ENCODE results near the gene CHD5. TPM values are rescaled to one million over a fixed set of nuclear protein-coding genes. Genes with fewer than 3 reads are reported as not detected.

The CHD5 gene
- polyA plus RNA-seq, 1 donor from 2014 or later, result not detected

DNA sequence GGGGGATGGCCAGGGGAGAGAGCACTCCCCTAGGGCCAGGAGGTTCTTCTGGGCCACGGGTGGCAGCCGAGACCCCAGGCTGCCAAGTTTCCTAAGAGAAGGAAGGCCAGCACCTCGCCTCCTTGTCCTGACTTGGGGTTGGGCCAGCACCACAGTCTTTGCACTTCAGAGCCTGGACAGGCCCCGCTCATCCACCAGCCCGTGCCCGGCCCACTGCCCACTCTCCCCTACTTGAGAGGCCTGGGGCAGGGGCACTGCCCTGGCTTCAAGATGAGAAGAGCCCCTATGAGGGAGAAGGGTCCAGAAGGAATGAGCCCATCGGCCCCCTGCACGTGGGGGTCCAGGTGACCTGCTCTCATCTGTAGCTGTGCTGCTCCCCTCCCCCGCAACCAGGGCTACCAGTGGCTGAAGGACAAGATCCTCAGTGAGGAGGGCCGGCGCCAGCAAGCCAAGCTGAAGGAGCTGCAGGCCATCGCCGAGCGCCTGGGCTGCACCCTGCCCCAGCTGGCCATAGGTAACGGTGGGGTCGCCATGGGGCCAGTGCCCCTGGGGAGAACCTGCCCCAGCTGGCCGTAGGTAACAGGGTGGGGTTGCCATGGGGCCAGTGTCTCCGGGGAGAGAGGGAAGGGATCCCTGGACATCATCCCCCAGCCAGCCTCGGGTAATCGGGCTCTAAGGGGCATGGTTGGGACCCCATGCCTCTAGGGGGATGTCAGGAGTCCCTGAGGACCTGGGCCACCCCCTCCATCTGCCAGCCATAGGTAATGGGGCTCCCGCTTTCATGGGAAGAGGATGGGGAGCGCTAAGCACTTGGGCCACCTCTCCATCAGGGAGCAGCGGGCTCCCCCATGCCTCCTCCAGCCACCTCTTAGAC is 83.6 kb downstream of the CHD5 start:
- H3K4me1 Mint-ChIP-seq, result peaks cover 0 to 4% (median 0%) of the 10 kb centered on the region in 3 donors
- no peak overlapping the region for H3K27ac Mint-ChIP-seq
- no peaks in the 10 kb centered on the region for H3K27me3 Mint-ChIP-seq
- no peaks in the 10 kb centered on the region for H3K9me3 Mint-ChIP-seq
- peaks cover 3% of the 10 kb centered on the region for H3K36me3 Mint-ChIP-seq
- no peak overlapping the region for H3K4me3 Mint-ChIP-seq

DNA sequence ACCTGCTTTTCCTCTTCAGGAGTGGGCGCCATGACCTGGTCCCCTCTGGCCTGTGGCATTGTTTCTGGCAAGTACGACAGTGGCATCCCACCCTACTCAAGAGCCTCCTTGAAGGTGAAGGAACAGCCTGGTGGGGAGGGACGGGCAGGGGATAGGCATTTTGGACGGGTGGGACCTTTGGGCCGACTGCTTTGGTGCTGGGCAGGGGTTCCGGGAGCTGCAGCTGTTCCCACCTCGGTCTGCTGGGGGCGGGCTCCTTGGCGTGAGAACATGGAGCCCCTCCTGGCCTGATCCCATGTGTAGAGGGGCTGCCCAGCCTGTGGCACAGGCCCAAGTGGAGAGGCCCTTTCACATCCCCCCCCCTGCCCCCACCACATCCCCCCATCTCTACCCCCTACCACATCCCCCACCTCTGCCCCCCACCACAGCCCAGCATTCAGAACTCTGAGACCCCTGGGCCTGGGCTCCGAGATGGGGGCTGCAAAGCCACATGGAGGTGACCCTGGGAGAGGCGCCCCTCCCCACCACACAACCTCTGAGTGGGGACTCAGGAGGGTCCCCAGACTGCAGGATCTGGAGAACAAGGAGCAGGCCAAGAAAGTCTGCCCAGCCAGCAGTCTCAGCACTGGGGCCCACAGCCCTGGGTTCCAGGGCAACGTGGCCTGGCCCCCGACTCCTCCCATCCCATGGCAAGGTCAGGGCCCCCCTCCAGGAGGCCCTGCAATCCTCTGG is 84.4 kb downstream of the CHD5 start:
- H3K9me3 Mint-ChIP-seq, result no peaks in the 10 kb centered on the region
- peaks cover 0 to 4% (median 0%) of the 10 kb centered on the region in 3 donors for H3K4me1 Mint-ChIP-seq
- H3K4me3 Mint-ChIP-seq, result no peak overlapping the region
- no peaks in the 10 kb centered on the region for H3K27me3 Mint-ChIP-seq
- no peak overlapping the region for H3K27ac Mint-ChIP-seq
- H3K36me3 Mint-ChIP-seq, result peaks cover 3% of the 10 kb centered on the region

DNA sequence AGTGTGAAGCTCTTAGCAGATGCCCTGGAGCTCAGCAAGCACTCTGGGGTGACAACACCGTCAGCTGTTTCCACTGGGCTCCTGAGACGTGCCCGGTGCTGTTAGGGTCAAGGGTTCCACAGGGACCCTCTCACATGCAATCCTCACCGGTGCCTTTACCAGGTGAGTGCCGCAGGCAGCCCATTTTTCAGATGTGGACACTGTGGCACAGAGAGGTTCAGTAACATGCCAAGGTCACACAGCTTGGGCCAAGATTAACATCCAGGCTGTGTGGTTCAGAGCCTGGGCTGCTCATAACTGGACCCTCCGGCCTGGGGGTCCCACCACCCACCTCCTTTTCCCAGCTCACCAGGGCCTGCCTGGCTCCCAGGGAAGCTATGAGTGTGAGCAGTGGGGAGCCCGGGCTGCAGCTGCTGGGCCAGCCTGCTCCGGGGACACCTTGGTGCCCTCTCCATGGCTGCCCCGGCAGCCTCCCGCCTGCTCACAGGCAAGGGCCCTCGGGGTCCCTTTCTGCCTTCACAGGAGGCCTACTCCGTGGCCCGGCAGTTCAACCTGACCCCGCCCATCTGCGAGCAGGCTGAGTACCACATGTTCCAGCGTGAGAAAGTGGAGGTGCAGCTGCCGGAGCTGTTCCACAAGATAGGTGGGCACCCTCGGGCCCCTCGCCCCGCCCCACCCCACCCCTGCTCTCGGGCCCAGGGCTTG is 85.2 kb downstream of the CHD5 start:
- Mint-ChIP-seq H3K36me3 (peaks cover 3% of the 10 kb centered on the region), H3K4me1 (peaks cover 0 to 4% (median 0%) of the 10 kb centered on the region in 3 donors), H3K27me3 (no peaks in the 10 kb centered on the region), H3K27ac (no peak overlapping the region), H3K9me3 (no peaks in the 10 kb centered on the region), H3K4me3 (no peak overlapping the region)

DNA sequence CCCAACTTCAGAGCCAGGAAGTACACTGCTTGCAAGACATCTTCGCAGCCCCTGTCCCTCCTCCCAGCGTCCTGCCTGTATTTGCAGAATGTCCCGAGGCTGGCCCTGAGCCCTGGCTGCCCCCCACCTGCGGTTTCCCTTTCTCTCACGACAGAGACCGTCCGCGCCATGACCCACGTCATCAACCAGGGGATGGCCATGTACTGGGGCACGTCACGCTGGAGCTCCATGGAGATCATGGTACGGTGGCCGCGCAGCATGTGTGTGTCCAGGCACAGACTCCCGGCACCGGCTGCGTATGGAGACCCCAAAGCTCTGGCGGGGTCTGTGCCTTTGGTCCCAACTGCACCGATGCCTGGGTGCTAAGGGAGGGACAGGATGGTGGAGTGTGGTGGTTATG is 85.9 kb downstream of the CHD5 start:
- H3K4me3 Mint-ChIP-seq, result no peak overlapping the region
- peaks cover 0 to 4% (median 0%) of the 10 kb centered on the region in 3 donors for H3K4me1 Mint-ChIP-seq
- no peaks in the 10 kb centered on the region for H3K27me3 Mint-ChIP-seq
- peak overlapping the region in 1 of 3 donors; percentile 33 for H3K27ac Mint-ChIP-seq
- no peaks in the 10 kb centered on the region for H3K9me3 Mint-ChIP-seq
- H3K36me3 Mint-ChIP-seq, result peaks cover 5% of the 10 kb centered on the region

GRCh38 chr1:6093611-6094010 is 86.5 kb downstream of the CHD5 start:
- Mint-ChIP-seq H3K27me3 (no peaks in the 10 kb centered on the region), H3K9me3 (no peaks in the 10 kb centered on the region), H3K4me1 (peaks cover 0 to 4% (median 0%) of the 10 kb centered on the region in 3 donors), H3K27ac (peak overlapping the region in 1 of 3 donors; percentile 33), H3K4me3 (no peak overlapping the region), H3K36me3 (peaks cover 5% of the 10 kb centered on the region)

DNA sequence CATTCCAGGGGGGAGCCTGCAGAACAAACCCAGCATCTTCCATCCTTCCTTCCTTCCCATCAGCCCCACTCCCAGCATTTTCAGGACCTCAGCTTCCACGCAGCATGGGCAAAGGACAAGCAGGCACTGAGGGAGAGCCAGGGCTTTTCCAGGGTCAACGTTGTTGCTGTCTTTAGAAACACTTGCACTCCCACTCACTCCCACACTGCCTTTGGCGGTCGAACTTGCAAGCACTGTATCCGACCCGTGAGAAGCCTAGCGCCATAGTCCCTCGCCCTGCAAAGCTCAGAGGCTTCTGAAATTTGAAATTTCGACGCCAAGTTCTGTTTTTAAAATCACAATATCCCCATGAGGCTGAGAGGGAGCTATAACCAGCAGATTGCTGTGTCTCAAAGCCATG is 87.0 kb downstream of the CHD5 start:
- no peaks in the 10 kb centered on the region for H3K9me3 Mint-ChIP-seq
- H3K4me1 Mint-ChIP-seq, result peaks cover 0 to 4% (median 0%) of the 10 kb centered on the region in 3 donors
- H3K36me3 Mint-ChIP-seq, result peaks cover 2% of the 10 kb centered on the region
- H3K27me3 Mint-ChIP-seq, result no peaks in the 10 kb centered on the region
- no peak overlapping the region for H3K27ac Mint-ChIP-seq
- no peak overlapping the region for H3K4me3 Mint-ChIP-seq

- no peaks in the 10 kb centered on the region for H3K27me3 Mint-ChIP-seq
- no peak overlapping the region for H3K4me3 Mint-ChIP-seq
- H3K9me3 Mint-ChIP-seq, result no peaks in the 10 kb centered on the region
- H3K36me3 Mint-ChIP-seq, result peaks cover 2% of the 10 kb centered on the region
- no peak overlapping the region for H3K27ac Mint-ChIP-seq
- peaks cover 0 to 4% (median 0%) of the 10 kb centered on the region in 3 donors for H3K4me1 Mint-ChIP-seq
Observed at GRCh38 chr1:6092211-6092610, 87.9 kb downstream of the CHD5 start.

GRCh38 chr1:6091823-6092109 is 88.4 kb downstream of the CHD5 start:
- Mint-ChIP-seq H3K9me3 (no peaks in the 10 kb centered on the region), H3K4me3 (no peak overlapping the region), H3K27me3 (no peaks in the 10 kb centered on the region), H3K4me1 (peaks cover 0 to 4% (median 0%) of the 10 kb centered on the region in 3 donors), H3K27ac (no peak overlapping the region), H3K36me3 (peaks cover 4% of the 10 kb centered on the region)

DNA sequence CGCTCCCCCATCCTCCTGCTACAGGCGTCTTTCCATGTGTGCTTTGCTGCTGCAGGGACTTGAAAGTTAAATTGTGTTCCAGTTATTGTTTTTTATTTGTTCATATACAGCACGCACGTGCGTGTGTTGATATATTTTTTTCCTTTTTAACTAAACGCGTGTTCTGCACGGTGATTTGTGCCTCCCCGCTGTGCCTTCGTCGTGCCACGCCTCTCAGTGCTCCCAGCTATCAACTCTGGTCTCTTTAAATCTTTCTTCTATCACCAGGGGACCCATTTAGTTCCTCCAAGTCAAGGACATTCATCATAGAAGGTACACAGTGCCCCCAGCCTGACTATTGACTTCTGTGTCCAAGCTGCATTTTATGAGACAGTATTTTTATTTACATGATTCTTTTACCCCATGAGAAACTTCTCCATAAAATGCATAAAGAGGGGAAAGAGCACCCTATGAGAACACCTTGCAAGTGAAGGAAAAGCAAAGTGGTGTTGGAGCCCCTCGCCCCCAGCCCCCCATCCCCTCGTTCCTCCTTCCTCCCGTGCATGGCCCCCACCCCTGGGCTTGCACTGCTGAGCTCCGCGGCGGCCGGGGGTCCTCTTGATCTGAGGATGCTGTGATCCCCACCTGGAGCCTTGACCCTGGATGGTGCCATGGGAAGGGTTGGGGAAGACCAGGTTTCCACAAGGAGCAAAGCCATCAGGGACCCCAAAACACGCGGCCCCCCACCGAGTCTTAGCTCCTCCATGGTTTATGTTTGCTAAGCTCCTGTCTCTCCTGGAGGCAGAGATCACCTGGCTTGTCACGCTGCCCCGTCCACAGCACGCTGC is 88.9 kb downstream of the CHD5 start:
- Mint-ChIP-seq H3K27ac (peak overlapping the region in 1 of 3 donors; percentile 48), H3K36me3 (peaks cover 4% of the 10 kb centered on the region), H3K4me3 (no peak overlapping the region), H3K9me3 (no peaks in the 10 kb centered on the region), H3K27me3 (no peaks in the 10 kb centered on the region), H3K4me1 (peaks cover 0 to 4% (median 0%) of the 10 kb centered on the region in 3 donors)

DNA sequence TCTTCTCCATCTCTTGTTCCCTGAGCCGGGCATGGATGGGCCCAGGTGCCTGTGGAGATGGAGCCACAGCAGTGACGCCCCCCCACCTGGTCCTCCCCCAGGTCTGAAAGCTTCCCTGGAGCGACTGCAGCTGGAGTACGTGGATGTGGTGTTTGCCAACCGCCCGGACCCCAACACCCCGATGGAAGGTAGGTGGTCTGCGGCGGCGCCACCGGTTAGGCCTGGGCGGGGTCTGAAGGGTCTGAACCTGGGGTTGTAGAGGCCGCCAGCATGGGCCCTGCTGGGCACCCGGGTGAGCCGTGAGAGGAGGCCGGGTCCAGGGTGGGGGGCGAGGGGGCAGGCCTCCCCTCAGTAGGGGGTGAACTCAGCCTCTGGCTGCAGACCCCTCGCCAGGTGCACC is 89.8 kb downstream of the CHD5 start:
- no peak overlapping the region for H3K27ac Mint-ChIP-seq
- H3K4me3 Mint-ChIP-seq, result no peak overlapping the region
- peaks cover 0 to 4% (median 0%) of the 10 kb centered on the region in 3 donors for H3K4me1 Mint-ChIP-seq
- no peaks in the 10 kb centered on the region for H3K9me3 Mint-ChIP-seq
- peaks cover 4% of the 10 kb centered on the region for H3K36me3 Mint-ChIP-seq
- no peaks in the 10 kb centered on the region for H3K27me3 Mint-ChIP-seq

- H3K4me1 Mint-ChIP-seq, result peaks cover 0 to 4% (median 0%) of the 10 kb centered on the region in 3 donors
- no peaks in the 10 kb centered on the region for H3K9me3 Mint-ChIP-seq
- H3K4me3 Mint-ChIP-seq, result no peak overlapping the region
- H3K27me3 Mint-ChIP-seq, result no peaks in the 10 kb centered on the region
- peak overlapping the region in 1 of 3 donors; percentile 57 for H3K27ac Mint-ChIP-seq
- H3K36me3 Mint-ChIP-seq, result peaks cover 4% of the 10 kb centered on the region
Observed at GRCh38 chr1:6088956-6089355, 91.2 kb downstream of the CHD5 start.

- Mint-ChIP-seq H3K27me3 (no peaks in the 10 kb centered on the region), H3K4me3 (no peak overlapping the region), H3K4me1 (peaks cover 0 to under 1% (median 0%) of the 10 kb centered on the region in 3 donors), H3K27ac (no peak overlapping the region), H3K9me3 (no peaks in the 10 kb centered on the region), H3K36me3 (peaks cover 4% of the 10 kb centered on the region)
Observed at GRCh38 chr1:6087958-6088357, 92.2 kb downstream of the CHD5 start.

GRCh38 chr1:6087377-6087772 is 92.7 kb downstream of the CHD5 start:
- H3K4me3 Mint-ChIP-seq, result no peak overlapping the region
- H3K36me3 Mint-ChIP-seq, result peaks cover 4% of the 10 kb centered on the region
- no peaks in the 10 kb centered on the region for H3K27me3 Mint-ChIP-seq
- H3K9me3 Mint-ChIP-seq, result no peaks in the 10 kb centered on the region
- no peaks in the 10 kb centered on the region for H3K4me1 Mint-ChIP-seq
- H3K27ac Mint-ChIP-seq, result no peak overlapping the region

- no peaks in the 10 kb centered on the region for H3K27me3 Mint-ChIP-seq
- H3K9me3 Mint-ChIP-seq, result no peaks in the 10 kb centered on the region
- H3K4me3 Mint-ChIP-seq, result no peak overlapping the region
- no peak overlapping the region for H3K27ac Mint-ChIP-seq
- no peaks in the 10 kb centered on the region for H3K4me1 Mint-ChIP-seq
- peaks cover 4% of the 10 kb centered on the region for H3K36me3 Mint-ChIP-seq
Observed at GRCh38 chr1:6086762-6087376, 93.3 kb downstream of the CHD5 start.

Measured in IgD-negative memory B cell (primary cell).